Omental fat pad (tissue), 4 donors: Measurements from ENCODE around the gene BACH2. TPM values are rescaled to one million over a fixed set of nuclear protein-coding genes. Genes with fewer than 3 reads are reported as not detected.

ENCODE experiments used
- ATAC-seq: fragments of 150-250 bp; one replicate; pipeline ENCODE4 v1.9.1; 2016; ENCODE audit warnings: mild to moderate bottlenecking, moderate library complexity; ENCODE audit not compliant: low FRiP score
- DNase-seq: peaks from one replicate; pipeline ENCODE4 v3.0.0-alpha.2; 2019; ENCODE audit warnings: low spot score
- total RNA-seq, 4 donors: library from RNA; depleted of rRNA; stranded (reverse); fragments of >200 nt; gene quantifications; one replicate each; pipeline ENCODE4 v1.1.0, GENCODE V29; 2016
- TF ChIP-seq, protein P1 (sequence below), 3 donors: fragments of 450-650 bp; IDR thresholded peaks; one replicate each; pipeline ENCODE4 v1.5.1; 2016 to 2017; ENCODE audit warnings: antibody characterized with exemption in 3 of 3, mild to moderate bottlenecking in 3 of 3, moderate library complexity in 2 of 3

BACH2 gene
- total RNA-seq, 4 donors from 2014 or later: 4.0 to 9.4 (median 7.0) TPM

- TF ChIP-seq, protein P1, sequence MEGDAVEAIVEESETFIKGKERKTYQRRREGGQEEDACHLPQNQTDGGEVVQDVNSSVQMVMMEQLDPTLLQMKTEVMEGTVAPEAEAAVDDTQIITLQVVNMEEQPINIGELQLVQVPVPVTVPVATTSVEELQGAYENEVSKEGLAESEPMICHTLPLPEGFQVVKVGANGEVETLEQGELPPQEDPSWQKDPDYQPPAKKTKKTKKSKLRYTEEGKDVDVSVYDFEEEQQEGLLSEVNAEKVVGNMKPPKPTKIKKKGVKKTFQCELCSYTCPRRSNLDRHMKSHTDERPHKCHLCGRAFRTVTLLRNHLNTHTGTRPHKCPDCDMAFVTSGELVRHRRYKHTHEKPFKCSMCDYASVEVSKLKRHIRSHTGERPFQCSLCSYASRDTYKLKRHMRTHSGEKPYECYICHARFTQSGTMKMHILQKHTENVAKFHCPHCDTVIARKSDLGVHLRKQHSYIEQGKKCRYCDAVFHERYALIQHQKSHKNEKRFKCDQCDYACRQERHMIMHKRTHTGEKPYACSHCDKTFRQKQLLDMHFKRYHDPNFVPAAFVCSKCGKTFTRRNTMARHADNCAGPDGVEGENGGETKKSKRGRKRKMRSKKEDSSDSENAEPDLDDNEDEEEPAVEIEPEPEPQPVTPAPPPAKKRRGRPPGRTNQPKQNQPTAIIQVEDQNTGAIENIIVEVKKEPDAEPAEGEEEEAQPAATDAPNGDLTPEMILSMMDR (IDR thresholded peaks at IDR 0.05): no peak
- DNase-seq: no peak
- ATAC-seq: no peak
Measured at GRCh38 chr6:90072935-90073464, 223.6 kb downstream of the BACH2 start.

DNA sequence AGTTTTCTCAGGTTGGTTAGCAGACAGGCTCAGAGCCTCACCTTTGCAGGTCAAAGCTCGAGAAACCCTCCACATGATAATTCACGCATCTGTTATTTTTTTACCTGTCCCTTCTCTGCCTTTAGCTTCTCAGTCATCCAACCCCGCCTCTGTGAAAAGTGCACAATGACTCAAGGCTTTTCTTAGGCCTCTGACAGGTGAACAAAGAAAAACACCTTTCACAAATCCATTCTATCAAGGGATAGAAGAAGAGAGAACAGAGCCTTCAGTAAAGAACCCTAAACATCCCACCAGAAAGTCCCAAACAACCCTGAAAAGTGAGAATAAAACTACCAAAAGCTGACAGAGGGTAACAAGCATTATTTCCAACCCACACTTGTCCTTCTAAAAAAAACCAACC, 224.1 kb downstream of the BACH2 start:
- DNase-seq: no peak
- TF ChIP-seq, protein P1 (IDR thresholded peaks at IDR 0.05): no peak

GRCh38 chr6:90068703-90069523, 227.7 kb downstream of the BACH2 start:
- ATAC-seq: no peak
- TF ChIP-seq, protein P1 (IDR thresholded peaks at IDR 0.05): no peak

More for the DNA sequence above, 224.1 kb downstream of the BACH2 start:
- no peak for ATAC-seq

DNA sequence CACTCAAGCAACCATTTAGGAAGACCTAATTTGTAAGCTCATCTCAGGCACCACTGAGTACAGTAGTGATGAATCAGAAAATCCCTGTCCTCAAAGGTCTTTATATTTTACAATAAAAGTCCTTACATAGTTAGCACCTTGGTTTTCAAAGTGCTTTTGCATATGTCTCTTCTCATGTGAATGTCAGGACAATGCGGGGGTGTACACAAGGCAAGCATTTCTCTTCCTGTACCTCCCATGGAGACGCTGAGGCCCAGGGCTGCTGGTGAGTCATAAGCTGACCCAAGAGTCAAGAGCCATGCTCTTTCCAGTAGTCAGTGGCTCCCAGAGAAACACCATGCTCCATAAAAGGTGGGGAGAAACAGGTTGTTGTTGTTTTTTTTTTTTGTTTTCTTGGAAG, 228.4 kb downstream of the BACH2 start:
- peak; percentile 30 for ATAC-seq
- TF ChIP-seq, protein P1 (IDR thresholded peaks at IDR 0.05): no peak
- DNase-seq: no peak

More at GRCh38 chr6:90068703-90069523, 227.7 kb downstream of the BACH2 start:
- DNase-seq: no peak

GRCh38 chr6:90066697-90067096, 229.9 kb downstream of the BACH2 start:
- TF ChIP-seq, protein P1 (IDR thresholded peaks at IDR 0.05): no peak
- DNase-seq (no peak), ATAC-seq (no peak)

GRCh38 chr6:90065173-90065572, 231.5 kb downstream of the BACH2 start:
- DNase-seq (no peak), ATAC-seq (no peak)
- TF ChIP-seq, protein P1 (IDR thresholded peaks at IDR 0.05): no peak

GRCh38 chr6:90062667-90063066, 234.0 kb downstream of the BACH2 start:
- TF ChIP-seq, protein P1 (IDR thresholded peaks at IDR 0.05): no peak
- DNase-seq (no peak), ATAC-seq (peak; percentile 71)
